Glutamatergic neuron (in vitro differentiated cells): Measurements from ENCODE around the gene EVX2. TPM values are rescaled to one million over a fixed set of nuclear protein-coding genes. Genes with fewer than 3 reads are reported as not detected.

ENCODE experiments used
- DNase-seq: peaks from one replicate; pipeline ENCODE4 v3.0.0; 2022
- H3K27ac Mint-ChIP-seq: one replicate; pipeline ENCODE4 v1.8.0; 2020; ENCODE audit warnings: mild to moderate bottlenecking, mixed read lengths, inconsistent platforms; ENCODE audit not compliant: unreplicated experiment
- H3K27me3 Mint-ChIP-seq: one replicate; pipeline ENCODE4 v1.8.0; 2020; ENCODE audit warnings: mild to moderate bottlenecking, moderate library complexity, mixed read lengths, inconsistent platforms; ENCODE audit not compliant: unreplicated experiment
- H3K36me3 Mint-ChIP-seq: one replicate; pipeline ENCODE4 v1.8.0; 2020; ENCODE audit warnings: mild to moderate bottlenecking, mixed read lengths, inconsistent platforms; ENCODE audit not compliant: unreplicated experiment
- H3K4me1 Mint-ChIP-seq: one replicate; pipeline ENCODE4 v1.8.0; 2020; ENCODE audit warnings: mild to moderate bottlenecking, low read depth, mixed read lengths, inconsistent platforms; ENCODE audit not compliant: unreplicated experiment
- H3K4me3 Mint-ChIP-seq: one replicate; pipeline ENCODE4 v1.8.0; 2020; ENCODE audit warnings: mild to moderate bottlenecking, mixed read lengths, inconsistent platforms; ENCODE audit not compliant: unreplicated experiment
- H3K9me3 Mint-ChIP-seq: one replicate; pipeline ENCODE4 v1.8.0; 2020; ENCODE audit warnings: mild to moderate bottlenecking, moderate library complexity, mixed read lengths, inconsistent platforms; ENCODE audit not compliant: unreplicated experiment
- CTCF ChIP-seq: fragments of 200-600 bp; sonication (generic); IDR thresholded peaks from one replicate; pipeline ENCODE4 v1.5.0; 2021; ENCODE audit not compliant: partially characterized antibody, unreplicated experiment
- total RNA-seq: library from RNA; stranded (reverse); fragmentation: NEBNext Ultra II Directional; extraction: Animal tissue kit (Norgen Biotek cat#: 25700); gene quantifications from one replicate; pipeline ENCODE4 v1.2.1, GENCODE V29; 2021; ENCODE audit not compliant: unreplicated experiment

EVX2 gene
- total RNA-seq, 1 donor from 2014 or later: 0.76 TPM

- no peak for DNase-seq
- Mint-ChIP-seq H3K27me3 (peaks cover 41% of the 10 kb centered on the region), H3K27ac (no peak overlapping the region), H3K4me1 (peaks cover 3% of the 10 kb centered on the region), H3K9me3 (peaks cover 8% of the 10 kb centered on the region), H3K4me3 (no peak overlapping the region), H3K36me3 (peaks cover 4% of the 10 kb centered on the region)
- TF ChIP-seq CTCF: no peak
These were observed 26.9 kb upstream of the EVX2 start for GRCh38 chr2:176110415-176111308.

GRCh38 chr2:176109946-176110345 lies 26.2 kb upstream of the EVX2 start:
- peaks cover 3% of the 10 kb centered on the region for H3K4me1 Mint-ChIP-seq
- no peak overlapping the region for H3K27ac Mint-ChIP-seq
- H3K9me3 Mint-ChIP-seq: peaks cover 8% of the 10 kb centered on the region
- no peak overlapping the region for H3K4me3 Mint-ChIP-seq
- TF ChIP-seq CTCF: no peak
- peaks cover 4% of the 10 kb centered on the region for H3K36me3 Mint-ChIP-seq
- DNase-seq: no peak
- H3K27me3 Mint-ChIP-seq: peaks cover 45% of the 10 kb centered on the region

- Mint-ChIP-seq H3K36me3 (peaks cover 4% of the 10 kb centered on the region), H3K27ac (no peak overlapping the region), H3K4me3 (peak overlapping the region; percentile 56), H3K4me1 (peaks cover 3% of the 10 kb centered on the region), H3K27me3 (peaks cover 47% of the 10 kb centered on the region), H3K9me3 (peaks cover 8% of the 10 kb centered on the region)
- peak; percentile 22 for TF ChIP-seq CTCF
- no peak for DNase-seq
These were observed 25.6 kb upstream of the EVX2 start for GRCh38 chr2:176109192-176109901.

- no peak for TF ChIP-seq CTCF
- no peaks in the 10 kb centered on the region for H3K36me3 Mint-ChIP-seq
- peaks cover 47% of the 10 kb centered on the region for H3K27me3 Mint-ChIP-seq
- H3K27ac Mint-ChIP-seq: no peak overlapping the region
- peaks cover 3% of the 10 kb centered on the region for H3K4me1 Mint-ChIP-seq
- H3K4me3 Mint-ChIP-seq: no peak overlapping the region
- DNase-seq: no peak
- peaks cover 10% of the 10 kb centered on the region for H3K9me3 Mint-ChIP-seq
These were observed 24.0 kb upstream of the EVX2 start for GRCh38 chr2:176107731-176108181.
